WTC11 (cell line): ENCODE measurements around the gene PRDM2. TPM values are rescaled to one million over a fixed set of nuclear protein-coding genes. Genes with fewer than 3 reads are reported as not detected.

Source experiments
- ATAC-seq: fragments of 200-7000 bp; cut with Tn5 transposase; 2 replicates; pipeline ENCODE4 v1.10.0; 2021; ENCODE audit warnings: mild to moderate bottlenecking, moderate library complexity
- CTCF ChIA-PET: fragments of 300-600 bp; sonication (Branson Sonifier 250); formaldehyde crosslinking; loops from one replicate; lab custom pipeline; 2021; ENCODE audit warnings: antibody characterized with exemption; lab: Charles Lee
- POLR2A ChIA-PET: fragments of 350-600 bp; sonication (Branson Sonifier 250); formaldehyde crosslinking; loops from one replicate; lab custom pipeline; 2021; ENCODE audit warnings: antibody characterized with exemption; lab: Charles Lee
- DNase-seq: peaks from one replicate; pipeline ENCODE4 v3.0.0; 2021; ENCODE audit warnings: low spot score
- H3K27ac Mint-ChIP-seq: 2 replicates; pipeline ENCODE4 v1.8.0; 2021; ENCODE audit warnings: mixed read lengths
- H3K27me3 Mint-ChIP-seq: 2 replicates; pipeline ENCODE4 v1.8.0; 2021; ENCODE audit warnings: low read depth, mild to moderate bottlenecking, moderate library complexity, mixed read lengths
- H3K36me3 Mint-ChIP-seq: 2 replicates; pipeline ENCODE4 v1.8.0; 2021; ENCODE audit warnings: mixed read lengths
- H3K4me1 Mint-ChIP-seq: 2 replicates; pipeline ENCODE4 v1.8.0; 2022; ENCODE audit warnings: mixed read lengths
- H3K4me3 Mint-ChIP-seq: 2 replicates; pipeline ENCODE4 v1.8.0; 2021; ENCODE audit warnings: mild to moderate bottlenecking, moderate library complexity, mixed read lengths
- H3K9me3 Mint-ChIP-seq: 2 replicates; pipeline ENCODE4 v1.8.0; 2021; ENCODE audit warnings: mixed read lengths
- CBFB ChIP-seq: sonication (generic); formaldehyde crosslinking; IDR thresholded peaks from 2 replicates; pipeline ENCODE4 v1.8.1; 2022; ENCODE audit warnings: mild to moderate bottlenecking, low read depth, missing genetic modification reagents
- IRF2 ChIP-seq: sonication (generic); formaldehyde crosslinking; IDR thresholded peaks from 2 replicates; pipeline ENCODE4 v1.8.0; 2022; ENCODE audit warnings: low read depth, missing genetic modification reagents, borderline replicate concordance
- JAZF1 ChIP-seq: fragments of 250-450 bp; sonication (Bioruptor Pico); IDR thresholded peaks from 2 replicates; pipeline ENCODE4 v1.9.0; 2021; ENCODE audit warnings: moderate library complexity, mild to moderate bottlenecking, inconsistent platforms
- JUN ChIP-seq: sonication (generic); formaldehyde crosslinking; IDR thresholded peaks from 2 replicates; pipeline ENCODE4 v1.8.0; 2023; ENCODE audit warnings: mild to moderate bottlenecking, missing genetic modification reagents
- MYBL2 ChIP-seq: sonication (generic); formaldehyde crosslinking; IDR thresholded peaks from 2 replicates; pipeline ENCODE4 v1.8.1; 2023; ENCODE audit warnings: mild to moderate bottlenecking, moderate library complexity, missing genetic modification reagents
- NR1H2 ChIP-seq: sonication (generic); formaldehyde crosslinking; IDR thresholded peaks from 2 replicates; pipeline ENCODE4 v1.9.0; 2021; ENCODE audit warnings: mild to moderate bottlenecking, moderate library complexity, missing genetic modification reagents
- SOX15 ChIP-seq: fragments of 250-450 bp; sonication (Bioruptor Pico); IDR thresholded peaks from 2 replicates; pipeline ENCODE4 v1.9.0; 2021; ENCODE audit warnings: mild to moderate bottlenecking
- TEAD4 ChIP-seq: sonication (generic); formaldehyde crosslinking; IDR thresholded peaks from 2 replicates; pipeline ENCODE4 v1.8.0; 2022; ENCODE audit warnings: mild to moderate bottlenecking, missing genetic modification reagents
- ZNF263 ChIP-seq: sonication (generic); formaldehyde crosslinking; IDR thresholded peaks from 2 replicates; pipeline ENCODE4 v1.8.1; 2022; ENCODE audit warnings: low read depth, mild to moderate bottlenecking, moderate library complexity, missing genetic modification reagents
- ZNF396 ChIP-seq: fragments of 250-450 bp; sonication (Bioruptor Pico); IDR thresholded peaks from 2 replicates; pipeline ENCODE4 v1.8.0; 2021; ENCODE audit warnings: mild to moderate bottlenecking, moderate library complexity, borderline replicate concordance
- total RNA-seq: library from RNA; stranded (reverse); gene quantifications from 3 replicates; pipeline ENCODE4 v1.2.3, GENCODE V29; 2021
- TF ChIP-seq, protein P1 (sequence below): fragments of 200-600 bp; IDR thresholded peaks from 2 replicates; pipeline ENCODE4 v1.8.0; 2022; ENCODE audit warnings: antibody characterized with exemption
- TF ChIP-seq, protein P2 (sequence below): sonication (generic); formaldehyde crosslinking; IDR thresholded peaks from 2 replicates; pipeline ENCODE4 v1.8.0; 2022; ENCODE audit warnings: mild to moderate bottlenecking, missing genetic modification reagents
- TF ChIP-seq, protein P3 (sequence below): fragments of 250-450 bp; sonication (Bioruptor Pico); IDR thresholded peaks from 2 replicates; pipeline ENCODE4 v2.1.2; 2022; ENCODE audit warnings: mild to moderate bottlenecking, moderate library complexity
- TF ChIP-seq, protein P4 (sequence below): sonication (generic); formaldehyde crosslinking; IDR thresholded peaks from 2 replicates; pipeline ENCODE4 v1.8.0; 2023; ENCODE audit warnings: missing genetic modification reagents
- TF ChIP-seq, protein P5 (sequence below): fragments of 250-450 bp; sonication (Bioruptor Pico); IDR thresholded peaks from 2 replicates; pipeline ENCODE4 v1.8.0; 2021; ENCODE audit warnings: mild to moderate bottlenecking
- TF ChIP-seq, protein P6 (sequence below): sonication (generic); formaldehyde crosslinking; IDR thresholded peaks from 2 replicates; pipeline ENCODE4 v1.8.0; 2022; ENCODE audit warnings: mild to moderate bottlenecking, missing genetic modification reagents

PRDM2 gene
- total RNA-seq, 1 experiment from 2014 or later = 25.0 TPM

DNA sequence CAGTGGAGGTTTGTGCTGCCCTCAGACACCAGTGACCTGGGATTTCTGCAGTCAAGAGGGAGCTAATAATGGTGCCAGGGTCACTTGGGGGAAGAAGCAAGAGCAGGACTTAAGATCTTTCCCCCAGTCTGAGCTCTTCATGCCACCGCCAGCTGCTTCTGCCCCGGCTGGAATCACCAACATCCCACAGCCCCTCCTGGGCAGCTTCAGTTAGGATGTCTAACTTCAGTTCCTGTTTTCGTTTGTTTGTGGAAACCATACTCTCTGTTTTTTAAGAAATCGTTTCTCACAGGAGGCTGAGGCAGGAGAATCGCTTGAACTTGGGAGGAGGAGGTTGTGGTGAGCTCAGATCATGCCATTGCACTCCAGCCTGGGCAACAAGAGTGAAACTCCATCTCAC is 25.6 kb upstream of the PRDM2 start (continued):
- TF ChIP-seq, protein P1, sequence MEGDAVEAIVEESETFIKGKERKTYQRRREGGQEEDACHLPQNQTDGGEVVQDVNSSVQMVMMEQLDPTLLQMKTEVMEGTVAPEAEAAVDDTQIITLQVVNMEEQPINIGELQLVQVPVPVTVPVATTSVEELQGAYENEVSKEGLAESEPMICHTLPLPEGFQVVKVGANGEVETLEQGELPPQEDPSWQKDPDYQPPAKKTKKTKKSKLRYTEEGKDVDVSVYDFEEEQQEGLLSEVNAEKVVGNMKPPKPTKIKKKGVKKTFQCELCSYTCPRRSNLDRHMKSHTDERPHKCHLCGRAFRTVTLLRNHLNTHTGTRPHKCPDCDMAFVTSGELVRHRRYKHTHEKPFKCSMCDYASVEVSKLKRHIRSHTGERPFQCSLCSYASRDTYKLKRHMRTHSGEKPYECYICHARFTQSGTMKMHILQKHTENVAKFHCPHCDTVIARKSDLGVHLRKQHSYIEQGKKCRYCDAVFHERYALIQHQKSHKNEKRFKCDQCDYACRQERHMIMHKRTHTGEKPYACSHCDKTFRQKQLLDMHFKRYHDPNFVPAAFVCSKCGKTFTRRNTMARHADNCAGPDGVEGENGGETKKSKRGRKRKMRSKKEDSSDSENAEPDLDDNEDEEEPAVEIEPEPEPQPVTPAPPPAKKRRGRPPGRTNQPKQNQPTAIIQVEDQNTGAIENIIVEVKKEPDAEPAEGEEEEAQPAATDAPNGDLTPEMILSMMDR = no peak
- TF ChIP-seq, protein P2, sequence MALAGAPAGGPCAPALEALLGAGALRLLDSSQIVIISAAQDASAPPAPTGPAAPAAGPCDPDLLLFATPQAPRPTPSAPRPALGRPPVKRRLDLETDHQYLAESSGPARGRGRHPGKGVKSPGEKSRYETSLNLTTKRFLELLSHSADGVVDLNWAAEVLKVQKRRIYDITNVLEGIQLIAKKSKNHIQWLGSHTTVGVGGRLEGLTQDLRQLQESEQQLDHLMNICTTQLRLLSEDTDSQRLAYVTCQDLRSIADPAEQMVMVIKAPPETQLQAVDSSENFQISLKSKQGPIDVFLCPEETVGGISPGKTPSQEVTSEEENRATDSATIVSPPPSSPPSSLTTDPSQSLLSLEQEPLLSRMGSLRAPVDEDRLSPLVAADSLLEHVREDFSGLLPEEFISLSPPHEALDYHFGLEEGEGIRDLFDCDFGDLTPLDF = no peak
- no peak for TF ChIP-seq CBFB (CRISPR knock-in tag)
- TF ChIP-seq NR1H2 (CRISPR knock-in tag) = no peak
- TF ChIP-seq, protein P3, sequence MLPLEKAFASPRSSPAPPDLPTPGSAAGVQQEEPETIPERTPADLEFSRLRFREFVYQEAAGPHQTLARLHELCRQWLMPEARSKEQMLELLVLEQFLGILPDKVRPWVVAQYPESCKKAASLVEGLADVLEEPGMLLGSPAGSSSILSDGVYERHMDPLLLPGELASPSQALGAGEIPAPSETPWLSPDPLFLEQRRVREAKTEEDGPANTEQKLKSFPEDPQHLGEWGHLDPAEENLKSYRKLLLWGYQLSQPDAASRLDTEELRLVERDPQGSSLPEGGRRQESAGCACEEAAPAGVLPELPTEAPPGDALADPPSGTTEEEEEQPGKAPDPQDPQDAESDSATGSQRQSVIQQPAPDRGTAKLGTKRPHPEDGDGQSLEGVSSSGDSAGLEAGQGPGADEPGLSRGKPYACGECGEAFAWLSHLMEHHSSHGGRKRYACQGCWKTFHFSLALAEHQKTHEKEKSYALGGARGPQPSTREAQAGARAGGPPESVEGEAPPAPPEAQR = no peak
- TF ChIP-seq JAZF1 = no peak
- TF ChIP-seq ZNF396 (CRISPR knock-in tag) = no peak
- TF ChIP-seq, protein P4, sequence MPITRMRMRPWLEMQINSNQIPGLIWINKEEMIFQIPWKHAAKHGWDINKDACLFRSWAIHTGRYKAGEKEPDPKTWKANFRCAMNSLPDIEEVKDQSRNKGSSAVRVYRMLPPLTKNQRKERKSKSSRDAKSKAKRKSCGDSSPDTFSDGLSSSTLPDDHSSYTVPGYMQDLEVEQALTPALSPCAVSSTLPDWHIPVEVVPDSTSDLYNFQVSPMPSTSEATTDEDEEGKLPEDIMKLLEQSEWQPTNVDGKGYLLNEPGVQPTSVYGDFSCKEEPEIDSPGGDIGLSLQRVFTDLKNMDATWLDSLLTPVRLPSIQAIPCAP = no peak
- TF ChIP-seq TEAD4 (CRISPR knock-in tag) = no peak

DNA sequence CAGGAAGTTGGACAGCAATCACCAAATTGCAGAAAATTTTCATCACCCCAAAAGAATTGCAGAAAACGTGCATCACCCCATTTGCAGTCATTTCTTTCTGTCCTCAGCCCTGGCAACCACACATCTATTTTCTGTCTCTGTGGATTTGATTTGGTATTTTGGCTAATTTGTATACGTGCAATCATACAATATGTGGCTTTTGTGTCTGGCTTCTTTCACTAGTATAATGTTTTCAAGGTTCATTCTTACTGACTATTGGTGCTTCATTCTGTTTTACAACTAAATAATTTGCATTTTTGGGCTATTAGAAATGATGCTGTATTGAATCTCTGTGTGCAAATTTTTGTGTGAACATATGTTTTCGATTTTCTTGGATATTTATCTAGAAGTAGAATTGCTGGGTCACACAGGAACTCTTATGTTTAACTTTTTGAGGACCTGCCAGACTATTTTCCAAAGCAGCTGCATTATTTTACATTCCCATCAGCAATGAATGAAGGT is 24.8 kb upstream of the PRDM2 start:
- Mint-ChIP-seq H3K27me3 (peaks cover 43% of the 10 kb centered on the region), H3K4me1 (no peaks in the 10 kb centered on the region), H3K36me3 (peaks cover 4% of the 10 kb centered on the region; the same call in 1 of the 2 replicates), H3K27ac (no peak overlapping the region), H3K4me3 (no peak overlapping the region), H3K9me3 (peaks cover 47% of the 10 kb centered on the region)
- ATAC-seq (no peak), DNase-seq (no peak)
- ChIA-PET CTCF (no interaction called here), POLR2A (no interaction called here)
- TF ChIP-seq, protein P3 = no peak
- no peak for TF ChIP-seq IRF2 (CRISPR knock-in tag)
- TF ChIP-seq, protein P5, sequence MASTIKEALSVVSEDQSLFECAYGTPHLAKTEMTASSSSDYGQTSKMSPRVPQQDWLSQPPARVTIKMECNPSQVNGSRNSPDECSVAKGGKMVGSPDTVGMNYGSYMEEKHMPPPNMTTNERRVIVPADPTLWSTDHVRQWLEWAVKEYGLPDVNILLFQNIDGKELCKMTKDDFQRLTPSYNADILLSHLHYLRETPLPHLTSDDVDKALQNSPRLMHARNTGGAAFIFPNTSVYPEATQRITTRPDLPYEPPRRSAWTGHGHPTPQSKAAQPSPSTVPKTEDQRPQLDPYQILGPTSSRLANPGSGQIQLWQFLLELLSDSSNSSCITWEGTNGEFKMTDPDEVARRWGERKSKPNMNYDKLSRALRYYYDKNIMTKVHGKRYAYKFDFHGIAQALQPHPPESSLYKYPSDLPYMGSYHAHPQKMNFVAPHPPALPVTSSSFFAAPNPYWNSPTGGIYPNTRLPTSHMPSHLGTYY = no peak
- TF ChIP-seq, protein P6, sequence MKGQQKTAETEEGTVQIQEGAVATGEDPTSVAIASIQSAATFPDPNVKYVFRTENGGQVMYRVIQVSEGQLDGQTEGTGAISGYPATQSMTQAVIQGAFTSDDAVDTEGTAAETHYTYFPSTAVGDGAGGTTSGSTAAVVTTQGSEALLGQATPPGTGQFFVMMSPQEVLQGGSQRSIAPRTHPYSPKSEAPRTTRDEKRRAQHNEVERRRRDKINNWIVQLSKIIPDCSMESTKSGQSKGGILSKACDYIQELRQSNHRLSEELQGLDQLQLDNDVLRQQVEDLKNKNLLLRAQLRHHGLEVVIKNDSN = no peak

DNA sequence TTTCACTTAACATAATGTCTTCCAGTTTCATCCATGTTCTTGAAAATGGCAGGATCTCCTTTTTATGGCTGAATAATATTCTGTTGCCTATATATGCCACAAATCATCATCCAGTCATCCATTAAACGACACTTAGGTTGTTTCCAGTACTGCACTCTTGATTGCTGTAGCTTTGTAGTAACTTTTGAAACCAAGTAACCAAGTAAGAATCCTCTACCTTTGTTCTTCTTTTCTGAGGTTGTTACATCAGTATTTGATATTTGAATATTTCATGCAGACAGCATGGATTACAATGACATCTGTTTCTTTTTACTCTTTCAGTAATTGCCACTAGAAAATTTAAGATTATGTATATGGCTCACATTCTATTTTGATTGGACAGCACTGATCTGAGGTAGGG is 22.1 kb upstream of the PRDM2 start:
- H3K27ac Mint-ChIP-seq = no peak overlapping the region
- DNase-seq (no peak), ATAC-seq (no peak)
- peaks cover 51% of the 10 kb centered on the region for H3K27me3 Mint-ChIP-seq
- ChIA-PET CTCF (no interaction called here), POLR2A (no interaction called here)
- peaks cover 47% of the 10 kb centered on the region for H3K9me3 Mint-ChIP-seq
- H3K4me3 Mint-ChIP-seq = no peak overlapping the region
- H3K36me3 Mint-ChIP-seq = peaks cover 4% of the 10 kb centered on the region; the same call in 1 of the 2 replicates
- no peaks in the 10 kb centered on the region for H3K4me1 Mint-ChIP-seq
- TF ChIP-seq JUN (CRISPR knock-in tag) = no peak
- TF ChIP-seq MYBL2 (CRISPR knock-in tag) = no peak
- no peak for TF ChIP-seq ZNF263 (CRISPR knock-in tag)
- TF ChIP-seq, protein P6 = no peak
- TF ChIP-seq SOX15 (CRISPR knock-in tag) = no peak
